ENCODE data around the gene ATF7.

- no peak for TF ChIP-seq CTCF (IDR thresholded peaks at IDR 0.05; ENCODE audit: low read depth, low read length)
- no peak for TF ChIP-seq POLR2A (IDR thresholded peaks at IDR 0.05; ENCODE audit: extremely low read depth, insufficient read length)
Measured at GRCh38 chr12:53567961-53568808, 58.0 kb downstream of the ATF7 start.
